HG03439 (cell line): ENCODE results near the gene EML1.

ENCODE experiments used
- ATAC-seq: cut with Tn5 transposase; IDR thresholded peaks from one replicate; pipeline ENCODE4 v1.9.1; 2021; ENCODE audit warnings: mild to moderate bottlenecking, moderate library complexity; ENCODE audit not compliant: unreplicated experiment

EML1 gene

GRCh38 chr14:99793213-99794150, at the start of gene EML1:
TSS of gene EML1 (plus strand) at chr14:99793413. CDS start at chr14:99793477, 64 bp downstream.
- peak; percentile 95 for ATAC-seq

GRCh38 chr14:99744199-99744872, 48.9 kb upstream of the EML1 start:
- ATAC-seq, result no peak

- no peak for ATAC-seq
Observed at GRCh38 chr14:99744873-99745224, 48.4 kb upstream of the EML1 start.

GRCh38 chr14:99745307-99745951, 47.8 kb upstream of the EML1 start:
- ATAC-seq, result no peak

- no peak for ATAC-seq
Observed at GRCh38 chr14:99747167-99747566, 46.0 kb upstream of the EML1 start.

- ATAC-seq, result no peak
Observed at GRCh38 chr14:99747582-99748330, 45.5 kb upstream of the EML1 start.

GRCh38 chr14:99748529-99748928, 44.7 kb upstream of the EML1 start:
- no peak for ATAC-seq

GRCh38 chr14:99749142-99749541, 44.1 kb upstream of the EML1 start:
- ATAC-seq, result no peak

- ATAC-seq, result no peak
Observed at GRCh38 chr14:99749763-99750715, 43.2 kb upstream of the EML1 start.

- ATAC-seq, result no peak
Observed at GRCh38 chr14:99750746-99751450, 42.3 kb upstream of the EML1 start.

- no peak for ATAC-seq
Observed at GRCh38 chr14:99751539-99752485, 41.4 kb upstream of the EML1 start.

- no peak for ATAC-seq
Observed at GRCh38 chr14:99752486-99753121, 40.6 kb upstream of the EML1 start.

GRCh38 chr14:99753225-99754140, 39.7 kb upstream of the EML1 start:
- no peak for ATAC-seq

GRCh38 chr14:99754141-99755067, 38.8 kb upstream of the EML1 start:
- ATAC-seq, result no peak

- no peak for ATAC-seq
Observed at GRCh38 chr14:99755068-99755405, 38.2 kb upstream of the EML1 start.
